HEK293 (cell line): ENCODE results near the gene RHOV.

ENCODE experiments used
- BCL6B ChIP-seq: fragments of 450-650 bp; formaldehyde crosslinking; IDR thresholded peaks from 2 replicates; pipeline ENCODE4 v1.5.1; 2017; ENCODE audit warnings: missing biosample characterization, missing genetic modification characterization
- GFI1B ChIP-seq: fragments of 450-650 bp; formaldehyde crosslinking; IDR thresholded peaks from 2 replicates; pipeline ENCODE4 v1.5.1; 2016; ENCODE audit warnings: missing biosample characterization, missing genetic modification characterization
- HOXA7 ChIP-seq: sonication (generic); formaldehyde crosslinking; IDR thresholded peaks from 2 replicates; pipeline ENCODE4 v1.8.1; 2022; ENCODE audit warnings: missing genetic modification reagents, borderline replicate concordance
- KLF1 ChIP-seq: fragments of 450-650 bp; formaldehyde crosslinking; IDR thresholded peaks from 2 replicates; pipeline ENCODE4 v1.5.1; 2016; ENCODE audit warnings: missing biosample characterization, missing genetic modification characterization
- REPIN1 ChIP-seq: fragments of 450-650 bp; formaldehyde crosslinking; IDR thresholded peaks from 2 replicates; pipeline ENCODE4 v1.5.1; 2017; ENCODE audit warnings: missing biosample characterization, missing genetic modification characterization, low read depth
- SALL2 ChIP-seq: fragments of 450-650 bp; formaldehyde crosslinking; IDR thresholded peaks from 2 replicates; pipeline ENCODE4 v1.5.0; 2017; ENCODE audit warnings: missing biosample characterization, mild to moderate bottlenecking, missing genetic modification characterization, borderline replicate concordance
- SP7 ChIP-seq: fragments of 450-650 bp; formaldehyde crosslinking; IDR thresholded peaks from 2 replicates; pipeline ENCODE4 v1.5.1; 2016; ENCODE audit warnings: missing biosample characterization, missing genetic modification characterization
- ZBTB8A ChIP-seq: fragments of 450-650 bp; formaldehyde crosslinking; IDR thresholded peaks from 2 replicates; pipeline ENCODE4 v1.5.1; 2016; ENCODE audit warnings: missing biosample characterization, missing genetic modification characterization
- ZFP37 ChIP-seq: fragments of 450-650 bp; formaldehyde crosslinking; IDR thresholded peaks from 2 replicates; pipeline ENCODE4 v1.5.1; 2016; ENCODE audit warnings: missing biosample characterization, missing genetic modification characterization
- ZFP69B ChIP-seq: fragments of 450-650 bp; formaldehyde crosslinking; IDR thresholded peaks from 2 replicates; pipeline ENCODE4 v1.5.1; 2016; ENCODE audit warnings: missing biosample characterization, missing genetic modification characterization
- ZNF132 ChIP-seq: fragments of 450-650 bp; formaldehyde crosslinking; IDR thresholded peaks from 2 replicates; pipeline ENCODE4 v1.5.1; 2017; ENCODE audit warnings: missing biosample characterization, missing genetic modification characterization, borderline replicate concordance
- ZNF140 ChIP-seq: fragments of 450-650 bp; formaldehyde crosslinking; IDR thresholded peaks from 2 replicates; pipeline ENCODE4 v1.5.1; 2016; ENCODE audit warnings: missing biosample characterization, missing genetic modification characterization
- ZNF16 ChIP-seq: fragments of 450-650 bp; formaldehyde crosslinking; IDR thresholded peaks from 2 replicates; pipeline ENCODE4 v1.5.1; 2016; ENCODE audit warnings: low read depth, missing biosample characterization, missing genetic modification characterization
- ZNF248 ChIP-seq: fragments of 450-650 bp; formaldehyde crosslinking; IDR thresholded peaks from 2 replicates; pipeline ENCODE4 v1.5.1; 2017; ENCODE audit warnings: missing biosample characterization, missing genetic modification characterization
- ZNF311 ChIP-seq: fragments of 450-650 bp; formaldehyde crosslinking; IDR thresholded peaks from 2 replicates; pipeline ENCODE4 v1.5.1; 2017; ENCODE audit warnings: missing biosample characterization, missing genetic modification characterization, borderline replicate concordance
- ZNF335 ChIP-seq: fragments of 450-650 bp; formaldehyde crosslinking; conservative IDR thresholded peaks from 2 replicates; pipeline ENCODE4 v1.5.1; 2016; ENCODE audit warnings: missing biosample characterization, missing genetic modification characterization
- ZNF433 ChIP-seq: fragments of 450-650 bp; formaldehyde crosslinking; IDR thresholded peaks from 2 replicates; pipeline ENCODE4 v1.5.1; 2016; ENCODE audit warnings: missing biosample characterization, missing genetic modification characterization, low read depth
- ZNF473 ChIP-seq: fragments of 450-650 bp; formaldehyde crosslinking; IDR thresholded peaks from 2 replicates; pipeline ENCODE4 v1.5.1; 2017; ENCODE audit warnings: missing biosample characterization, missing genetic modification characterization
- ZNF48 ChIP-seq: fragments of 450-650 bp; formaldehyde crosslinking; IDR thresholded peaks from 2 replicates; pipeline ENCODE4 v1.5.1; 2016; ENCODE audit warnings: missing biosample characterization, missing genetic modification characterization
- ZNF529 ChIP-seq: fragments of 450-650 bp; formaldehyde crosslinking; IDR thresholded peaks from 2 replicates; pipeline ENCODE4 v1.5.1; 2017; ENCODE audit warnings: missing genetic modification characterization, missing biosample characterization; ENCODE audit not compliant: insufficient replicate concordance
- ZNF558 ChIP-seq: fragments of 450-650 bp; formaldehyde crosslinking; IDR thresholded peaks from 2 replicates; pipeline ENCODE4 v1.5.1; 2016; ENCODE audit warnings: missing biosample characterization, missing genetic modification characterization
- ZNF580 ChIP-seq: fragments of 450-650 bp; formaldehyde crosslinking; IDR thresholded peaks from 2 replicates; pipeline ENCODE4 v1.5.1; 2016; ENCODE audit warnings: missing biosample characterization, missing genetic modification characterization
- ZNF600 ChIP-seq: fragments of 450-650 bp; formaldehyde crosslinking; IDR thresholded peaks from 2 replicates; pipeline ENCODE4 v1.5.1; 2016; ENCODE audit warnings: missing biosample characterization, missing genetic modification characterization
- ZNF624 ChIP-seq: fragments of 450-650 bp; formaldehyde crosslinking; IDR thresholded peaks from 2 replicates; pipeline ENCODE4 v1.5.1; 2017; ENCODE audit warnings: missing biosample characterization, missing genetic modification characterization
- ZNF837 ChIP-seq: fragments of 450-650 bp; formaldehyde crosslinking; IDR thresholded peaks from 2 replicates; pipeline ENCODE4 v1.5.1; 2016; ENCODE audit warnings: missing biosample characterization, missing genetic modification characterization
- TF ChIP-seq, protein P1 (sequence below): IDR thresholded peaks from 2 replicates; pipeline ENCODE4 v1.6.1; 2011; ENCODE audit warnings: mild to moderate bottlenecking, low read depth, low read length, borderline replicate concordance
- TF ChIP-seq, protein P2 (sequence below): fragments of 450-650 bp; formaldehyde crosslinking; IDR thresholded peaks from 2 replicates; pipeline ENCODE4 v1.5.1; 2016; ENCODE audit warnings: missing biosample characterization, missing genetic modification characterization
- TF ChIP-seq, protein P3 (sequence below): fragments of 450-650 bp; formaldehyde crosslinking; IDR thresholded peaks from 2 replicates; pipeline ENCODE4 v1.5.1; 2016; ENCODE audit warnings: missing biosample characterization, missing genetic modification characterization, borderline replicate concordance
- TF ChIP-seq, protein P4 (sequence below): fragments of 450-650 bp; formaldehyde crosslinking; IDR thresholded peaks from 2 replicates; pipeline ENCODE4 v1.5.1; 2016; ENCODE audit warnings: missing biosample characterization, missing genetic modification characterization
- TF ChIP-seq, protein P5 (sequence below): fragments of 450-650 bp; formaldehyde crosslinking; IDR thresholded peaks from 2 replicates; pipeline ENCODE4 v1.5.1; 2017; ENCODE audit warnings: missing biosample characterization, missing genetic modification characterization
- TF ChIP-seq, protein P6 (sequence below): fragments of 450-650 bp; IDR thresholded peaks from 2 replicates; pipeline ENCODE4 v1.5.1; 2018; ENCODE audit warnings: missing biosample characterization, mild to moderate bottlenecking, missing genetic modification characterization

RHOV gene

GRCh38 chr15:40857601-40858341 is 16.3 kb downstream of the RHOV start (continued):
- TF ChIP-seq BCL6B (tag by site-specific recombination) (no peak), ZFP69B (tag by site-specific recombination) (no peak), ZNF48 (tag by site-specific recombination) (no peak), SALL2 (tag by site-specific recombination) (no peak), KLF1 (tag by site-specific recombination) (no peak), ZNF132 (tag by site-specific recombination) (no peak), ZNF140 (tag by site-specific recombination) (no peak), ZNF335 (tag by site-specific recombination) (peak; percentile 74), HOXA7 (CRISPR knock-in tag) (no peak), ZFP37 (tag by site-specific recombination) (no peak), ZNF529 (tag by site-specific recombination) (no peak), ZNF837 (tag by site-specific recombination) (no peak), ZNF433 (tag by site-specific recombination) (no peak), ZNF311 (tag by site-specific recombination) (no peak), ZNF580 (tag by site-specific recombination) (no peak), ZNF16 (tag by site-specific recombination) (no peak), ZBTB8A (tag by site-specific recombination) (no peak), ZNF600 (tag by site-specific recombination) (peak; percentile 86), ZNF248 (no peak), ZNF473 (no peak), ZNF624 (tag by site-specific recombination) (no peak), GFI1B (tag by site-specific recombination) (no peak), SP7 (tag by site-specific recombination) (0 out of 2 replicates have a peak, but pooled peaks have one; percentile 35), ZNF558 (tag by site-specific recombination) (no peak), REPIN1 (tag by site-specific recombination) (no peak)
- TF ChIP-seq, protein P1, sequence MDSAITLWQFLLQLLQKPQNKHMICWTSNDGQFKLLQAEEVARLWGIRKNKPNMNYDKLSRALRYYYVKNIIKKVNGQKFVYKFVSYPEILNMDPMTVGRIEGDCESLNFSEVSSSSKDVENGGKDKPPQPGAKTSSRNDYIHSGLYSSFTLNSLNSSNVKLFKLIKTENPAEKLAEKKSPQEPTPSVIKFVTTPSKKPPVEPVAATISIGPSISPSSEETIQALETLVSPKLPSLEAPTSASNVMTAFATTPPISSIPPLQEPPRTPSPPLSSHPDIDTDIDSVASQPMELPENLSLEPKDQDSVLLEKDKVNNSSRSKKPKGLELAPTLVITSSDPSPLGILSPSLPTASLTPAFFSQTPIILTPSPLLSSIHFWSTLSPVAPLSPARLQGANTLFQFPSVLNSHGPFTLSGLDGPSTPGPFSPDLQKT, result no peak
- TF ChIP-seq, protein P2, sequence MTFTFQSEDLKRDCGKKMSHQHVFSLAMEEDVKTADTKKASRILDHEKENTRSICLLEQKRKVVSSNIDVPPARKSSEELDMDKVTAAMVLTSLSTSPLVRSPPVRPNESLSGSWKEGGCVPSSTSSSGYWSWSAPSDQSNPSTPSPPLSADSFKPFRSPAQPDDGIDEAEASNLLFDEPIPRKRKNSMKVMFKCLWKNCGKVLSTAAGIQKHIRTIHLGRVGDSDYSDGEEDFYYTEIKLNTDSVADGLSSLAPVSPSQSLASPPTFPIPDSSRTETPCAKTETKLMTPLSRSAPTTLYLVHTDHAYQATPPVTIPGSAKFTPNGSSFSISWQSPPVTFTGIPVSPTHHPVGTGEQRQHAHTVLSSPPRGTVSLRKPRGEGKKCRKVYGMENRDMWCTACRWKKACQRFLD (tag by site-specific recombination), result no peak
- TF ChIP-seq, protein P3, sequence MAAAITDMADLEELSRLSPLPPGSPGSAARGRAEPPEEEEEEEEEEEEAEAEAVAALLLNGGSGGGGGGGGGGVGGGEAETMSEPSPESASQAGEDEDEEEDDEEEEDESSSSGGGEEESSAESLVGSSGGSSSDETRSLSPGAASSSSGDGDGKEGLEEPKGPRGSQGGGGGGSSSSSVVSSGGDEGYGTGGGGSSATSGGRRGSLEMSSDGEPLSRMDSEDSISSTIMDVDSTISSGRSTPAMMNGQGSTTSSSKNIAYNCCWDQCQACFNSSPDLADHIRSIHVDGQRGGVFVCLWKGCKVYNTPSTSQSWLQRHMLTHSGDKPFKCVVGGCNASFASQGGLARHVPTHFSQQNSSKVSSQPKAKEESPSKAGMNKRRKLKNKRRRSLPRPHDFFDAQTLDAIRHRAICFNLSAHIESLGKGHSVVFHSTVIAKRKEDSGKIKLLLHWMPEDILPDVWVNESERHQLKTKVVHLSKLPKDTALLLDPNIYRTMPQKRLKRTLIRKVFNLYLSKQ (tag by site-specific recombination), result no peak
- TF ChIP-seq, protein P4, sequence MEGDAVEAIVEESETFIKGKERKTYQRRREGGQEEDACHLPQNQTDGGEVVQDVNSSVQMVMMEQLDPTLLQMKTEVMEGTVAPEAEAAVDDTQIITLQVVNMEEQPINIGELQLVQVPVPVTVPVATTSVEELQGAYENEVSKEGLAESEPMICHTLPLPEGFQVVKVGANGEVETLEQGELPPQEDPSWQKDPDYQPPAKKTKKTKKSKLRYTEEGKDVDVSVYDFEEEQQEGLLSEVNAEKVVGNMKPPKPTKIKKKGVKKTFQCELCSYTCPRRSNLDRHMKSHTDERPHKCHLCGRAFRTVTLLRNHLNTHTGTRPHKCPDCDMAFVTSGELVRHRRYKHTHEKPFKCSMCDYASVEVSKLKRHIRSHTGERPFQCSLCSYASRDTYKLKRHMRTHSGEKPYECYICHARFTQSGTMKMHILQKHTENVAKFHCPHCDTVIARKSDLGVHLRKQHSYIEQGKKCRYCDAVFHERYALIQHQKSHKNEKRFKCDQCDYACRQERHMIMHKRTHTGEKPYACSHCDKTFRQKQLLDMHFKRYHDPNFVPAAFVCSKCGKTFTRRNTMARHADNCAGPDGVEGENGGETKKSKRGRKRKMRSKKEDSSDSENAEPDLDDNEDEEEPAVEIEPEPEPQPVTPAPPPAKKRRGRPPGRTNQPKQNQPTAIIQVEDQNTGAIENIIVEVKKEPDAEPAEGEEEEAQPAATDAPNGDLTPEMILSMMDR (tag by site-specific recombination), result peak; percentile 86
- TF ChIP-seq, protein P5, sequence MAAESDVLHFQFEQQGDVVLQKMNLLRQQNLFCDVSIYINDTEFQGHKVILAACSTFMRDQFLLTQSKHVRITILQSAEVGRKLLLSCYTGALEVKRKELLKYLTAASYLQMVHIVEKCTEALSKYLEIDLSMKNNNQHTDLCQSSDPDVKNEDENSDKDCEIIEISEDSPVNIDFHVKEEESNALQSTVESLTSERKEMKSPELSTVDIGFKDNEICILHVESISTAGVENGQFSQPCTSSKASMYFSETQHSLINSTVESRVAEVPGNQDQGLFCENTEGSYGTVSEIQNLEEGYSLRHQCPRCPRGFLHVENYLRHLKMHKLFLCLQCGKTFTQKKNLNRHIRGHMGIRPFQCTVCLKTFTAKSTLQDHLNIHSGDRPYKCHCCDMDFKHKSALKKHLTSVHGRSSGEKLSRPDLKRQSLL (tag by site-specific recombination), result no peak
- TF ChIP-seq, protein P6, sequence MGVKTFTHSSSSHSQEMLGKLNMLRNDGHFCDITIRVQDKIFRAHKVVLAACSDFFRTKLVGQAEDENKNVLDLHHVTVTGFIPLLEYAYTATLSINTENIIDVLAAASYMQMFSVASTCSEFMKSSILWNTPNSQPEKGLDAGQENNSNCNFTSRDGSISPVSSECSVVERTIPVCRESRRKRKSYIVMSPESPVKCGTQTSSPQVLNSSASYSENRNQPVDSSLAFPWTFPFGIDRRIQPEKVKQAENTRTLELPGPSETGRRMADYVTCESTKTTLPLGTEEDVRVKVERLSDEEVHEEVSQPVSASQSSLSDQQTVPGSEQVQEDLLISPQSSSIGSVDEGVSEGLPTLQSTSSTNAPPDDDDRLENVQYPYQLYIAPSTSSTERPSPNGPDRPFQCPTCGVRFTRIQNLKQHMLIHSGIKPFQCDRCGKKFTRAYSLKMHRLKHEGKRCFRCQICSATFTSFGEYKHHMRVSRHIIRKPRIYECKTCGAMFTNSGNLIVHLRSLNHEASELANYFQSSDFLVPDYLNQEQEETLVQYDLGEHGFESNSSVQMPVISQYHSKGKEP, result no peak
